HCT116 (cell line): ENCODE data around the gene TEN1. TPM values are rescaled to one million over a fixed set of nuclear protein-coding genes. Genes with fewer than 3 reads are reported as not detected.

Source experiments
- ATAC-seq: fragments of 200-7000 bp; cut with Tn5 transposase; 2 replicates; pipeline ENCODE4 v1.9.1; 2020; ENCODE audit warnings: mild to moderate bottlenecking, moderate library complexity
- BruUV-seq: library from RNA; stranded (reverse); fragments of 400-500 nt; replicated peaks from 2 replicates; lab custom pipeline; 2021; lab: Mats Ljungman, UMichigan
- CTCF ChIA-PET: fragments of 300-600 bp; sonication (Branson Sonifier 250); formaldehyde crosslinking; loops from one replicate; lab custom pipeline; 2021; ENCODE audit warnings: antibody characterized with exemption; lab: Charles Lee
- POLR2A ChIA-PET: fragments of 300-600, 350-600 bp; sonication (Branson Sonifier 250); formaldehyde crosslinking; loops from one replicate; lab custom pipeline; 2021; ENCODE audit warnings: antibody characterized with exemption; lab: Charles Lee
- RAD21 ChIA-PET, 2 experiments: fragments of 300-600 bp; sonication (Branson Sonifier 250); formaldehyde crosslinking; loops; one replicate each; lab custom pipeline; 2023; ENCODE audit warnings: low total read pairs in 2 of 2; ENCODE audit not compliant: uncharacterized antibody in 2 of 2, unreplicated experiment in 2 of 2, low non-redundant PET in 1 of 2; lab: Charles Lee
- DNase-seq: peaks from one replicate; pipeline ENCODE4 v3.0.0-alpha.2; 2010; ENCODE audit warnings: low read depth, low spot score
- H2AFZ ChIP-seq: fragments of 200-600 bp; shearing (Covaris generic), sonication (generic); 2 replicates; pipeline ENCODE4 v1.6.1; 2017; ENCODE audit warnings: low read depth, mixed run types, mixed read lengths, antibody characterized with exemption, low read length; ENCODE audit not compliant: poor library complexity, severe bottlenecking
- H3K27ac ChIP-seq: 2 replicates; pipeline ENCODE4 v1.5.1; 2012; ENCODE audit warnings: low read depth, low read length
- H3K27me3 ChIP-seq: fragments of 200-600 bp; sonication (generic); 2 replicates; pipeline ENCODE4 v1.6.1; 2016; ENCODE audit warnings: mixed run types, low read length, mixed read lengths; ENCODE audit not compliant: insufficient read depth
- H3K36me3 ChIP-seq, 2 experiments: fragments of 200-500 bp in 1 of 2; fragments of 200-600 bp in 1 of 2; sonication (Bioruptor generic) in 1 of 2; sonication (generic) in 1 of 2; 2 replicates each; pipeline versions ENCODE4 v1.5.1 to v1.6.1; 2014 to 2016; ENCODE audit warnings: low read length in 2 of 2, inconsistent platforms in 1 of 2, mixed read lengths in 1 of 2, mixed run types in 1 of 2; ENCODE audit not compliant: insufficient read depth in 2 of 2, control insufficient read depth in 1 of 2
- H3K4me1 ChIP-seq, 2 experiments: fragments of 200-600 bp in 1 of 2; sonication (generic) in 1 of 2; 2 replicates each; pipeline versions ENCODE4 v1.5.1 to v1.6.1; 2012 to 2017; ENCODE audit warnings: low read length in 2 of 2, inconsistent platforms in 1 of 2, mild to moderate bottlenecking in 1 of 2, mixed read lengths in 1 of 2, mixed run types in 1 of 2, moderate library complexity in 1 of 2; ENCODE audit not compliant: insufficient read depth in 2 of 2, control insufficient read depth in 1 of 2
- H3K4me2 ChIP-seq: fragments of 200-600 bp; sonication (generic); 2 replicates; pipeline ENCODE4 v1.6.1; 2017; ENCODE audit warnings: mixed run types, low read length, mixed read lengths
- H3K4me3 ChIP-seq, 2 experiments: fragments of 200-600 bp in 1 of 2; sonication (generic) in 1 of 2; replicated peaks in 1 of 2; 2 replicates each; pipeline ENCODE4 v1.5.1; 2011 to 2016; ENCODE audit warnings: low read length in 2 of 2, control low read depth in 1 of 2, low read depth in 1 of 2, mild to moderate bottlenecking in 1 of 2, mixed read lengths in 1 of 2, mixed run types in 1 of 2
- H3K79me2 ChIP-seq: fragments of 200-600 bp; sonication (generic); 2 replicates; pipeline ENCODE4 v1.6.1; 2017; ENCODE audit warnings: mild to moderate bottlenecking, mixed run types, low read length, moderate library complexity, mixed read lengths; ENCODE audit not compliant: insufficient read depth
- H3K9ac ChIP-seq: fragments of 200-600 bp; sonication (generic); 2 replicates; pipeline ENCODE4 v1.6.1; 2016; ENCODE audit warnings: low read length, mixed read lengths
- H3K9me2 ChIP-seq: fragments of 200-600 bp; sonication (generic), shearing (Covaris generic); 2 replicates; pipeline ENCODE4 v1.6.1; 2017; ENCODE audit warnings: mixed run types, mild to moderate bottlenecking, moderate library complexity; ENCODE audit not compliant: insufficient read depth
- H3K9me3 ChIP-seq, 2 experiments: fragments of 200-500 bp in 1 of 2; fragments of 200-600 bp in 1 of 2; sonication (Bioruptor generic) in 1 of 2; sonication (generic) in 1 of 2; 2 replicates each; pipeline ENCODE4 v1.6.1; 2014 to 2017; ENCODE audit warnings: low read length in 2 of 2, mixed read lengths in 2 of 2, inconsistent platforms in 1 of 2, low read depth in 1 of 2, mild to moderate bottlenecking in 1 of 2, mixed run types in 1 of 2, moderate library complexity in 1 of 2; ENCODE audit not compliant: control insufficient read depth in 1 of 2, insufficient read depth in 1 of 2
- H4K20me1 ChIP-seq: fragments of 200-600 bp; sonication (generic), shearing (Covaris generic); 2 replicates; pipeline ENCODE4 v1.6.1; 2017; ENCODE audit warnings: mixed run types, mild to moderate bottlenecking, moderate library complexity; ENCODE audit not compliant: insufficient read depth
- ATF3 ChIP-seq: IDR thresholded peaks from 2 replicates; pipeline ENCODE4 v1.6.1; 2012
- CEBPB ChIP-seq: IDR thresholded peaks from 2 replicates; pipeline ENCODE4 v1.6.1; 2012; ENCODE audit warnings: low read depth
- CTCF ChIP-seq, 3 experiments: fragments of 200-600 bp in 1 of 3; sonication (generic) in 1 of 3; IDR thresholded peaks in 2 of 3; conservative IDR thresholded peaks in 1 of 3; 2 replicates each; pipeline ENCODE4 v1.5.1; 2012 to 2017; ENCODE audit warnings: low read depth in 2 of 3, low read length in 2 of 3, antibody characterized with exemption in 1 of 3, borderline replicate concordance in 1 of 3, control low read depth in 1 of 3, mild to moderate bottlenecking in 1 of 3, mixed read lengths in 1 of 3, mixed run types in 1 of 3, moderate library complexity in 1 of 3; ENCODE audit not compliant: insufficient read depth in 1 of 3
- ELF1 ChIP-seq: IDR thresholded peaks from 2 replicates; pipeline ENCODE4 v1.6.1; 2012; ENCODE audit warnings: low read depth, borderline replicate concordance
- EZH2phosphoT487 ChIP-seq: fragments of 200-600 bp; IDR thresholded peaks from 2 replicates; pipeline ENCODE4 v1.6.1; 2018; ENCODE audit warnings: antibody characterized with exemption, borderline replicate concordance
- FOSL1 ChIP-seq: IDR thresholded peaks from 2 replicates; pipeline ENCODE4 v1.6.1; 2012; ENCODE audit warnings: low read depth
- JUND ChIP-seq: IDR thresholded peaks from 2 replicates; pipeline ENCODE4 v1.6.1; 2012
- MAX ChIP-seq: IDR thresholded peaks from 2 replicates; pipeline ENCODE4 v1.6.1; 2012
- POLR2A ChIP-seq: IDR thresholded peaks from 2 replicates; pipeline ENCODE4 v1.7.0; 2011; ENCODE audit warnings: borderline replicate concordance; ENCODE audit not compliant: insufficient read depth, insufficient read length; ENCODE audit errors: extremely low read depth
- POLR2AphosphoS5 ChIP-seq: IDR thresholded peaks from 2 replicates; pipeline ENCODE4 v1.6.1; 2011; ENCODE audit warnings: mild to moderate bottlenecking, low read depth, low read length, moderate library complexity
- RAD21 ChIP-seq: IDR thresholded peaks from 2 replicates; pipeline ENCODE4 v1.6.1; 2012; ENCODE audit warnings: low read depth, mild to moderate bottlenecking
- REST ChIP-seq: IDR thresholded peaks from 2 replicates; pipeline ENCODE4 v1.6.1; 2012; ENCODE audit warnings: low read depth
- SIN3A ChIP-seq: IDR thresholded peaks from 2 replicates; pipeline ENCODE4 v1.6.1; 2012; ENCODE audit warnings: low read depth
- ZBTB33 ChIP-seq: IDR thresholded peaks from 2 replicates; pipeline ENCODE4 v1.6.1; 2011; ENCODE audit warnings: mild to moderate bottlenecking, low read length, moderate library complexity; ENCODE audit not compliant: insufficient replicate concordance; ENCODE audit errors: extremely low read depth
- ZFX ChIP-seq: fragments of 450-650 bp; IDR thresholded peaks from 2 replicates; pipeline ENCODE4 v1.6.1; 2017
- ZNF274 ChIP-seq: fragments of 200-500 bp; sonication (Bioruptor generic); IDR thresholded peaks from 2 replicates; pipeline ENCODE4 v1.6.1; 2014; ENCODE audit warnings: mild to moderate bottlenecking, low read depth, low read length, inconsistent platforms
- intact Hi-C: fragments of 100-400 bp; cut with micrococcal nuclease; formaldehyde crosslinking; loops from 2 replicates; pipeline ENCODE4 v1.10.0; 2022
- total RNA-seq: library from RNA; stranded (reverse); gene quantifications from one replicate; pipeline ENCODE4 v1.2.1, GENCODE V29; 2021; ENCODE audit not compliant: unreplicated experiment

TEN1 gene
- total RNA-seq, 1 experiment from 2014 or later, result 18.5 TPM

- no peak overlapping the region for H3K4me2 ChIP-seq
- POLR2A ChIA-PET, result no interaction called here
- TF ChIP-seq CTCF (IDR thresholded peaks at IDR 0.05 in 2 of 3, conservative IDR thresholded peaks at IDR 0.05 in 1 of 3; ENCODE audit: borderline replicate concordance in 1 of 3, insufficient read depth in 1 of 3, low read depth in 2 of 3, low read length in 2 of 3) (no peak), FOSL1 (no peak), SIN3A (no peak), MAX (no peak), ZBTB33 (no peak), ZNF274 (no peak), JUND (no peak), ELF1 (no peak), EZH2phosphoT487 (no peak), CEBPB (no peak), ATF3 (no peak), ZFX (no peak), RAD21 (no peak), REST (no peak), POLR2A (no peak), POLR2AphosphoS5 (no peak)
- ATAC-seq (no peak), DNase-seq (no peak)
- BruUV-seq, result no TSS peak
- peaks cover 10 to 17% of the 10 kb centered on the region in 2 experiments for H3K4me1 ChIP-seq
- CTCF ChIA-PET, result no interaction called here
- no peak overlapping the region for H3K4me3 ChIP-seq
- 0 out of 4 replicates have a peak, but pooled peaks cover 3 to 7% of the 10 kb centered on the region in 2 experiments for H3K36me3 ChIP-seq
- no peaks in the 10 kb centered on the region for H4K20me1 ChIP-seq
- intact Hi-C loops, result no loop called here
- no peaks in the 10 kb centered on the region for H3K9me2 ChIP-seq
- no peaks in the 10 kb centered on the region for H3K27me3 ChIP-seq
- H2AFZ ChIP-seq, result no peak overlapping the region
- RAD21 ChIA-PET, result no interaction called here
- no peak overlapping the region for H3K9ac ChIP-seq
- no peaks in the 10 kb centered on the region for H3K79me2 ChIP-seq
- no peak overlapping the region for H3K27ac ChIP-seq
- H3K9me3 ChIP-seq, result no peaks in the 10 kb centered on the region
Measured at GRCh38 chr17:75942473-75942872, 36.6 kb upstream of the TEN1 start.
